SK-N-SH (cell line): Measurements from ENCODE around the gene MPV17. TPM values are rescaled to one million over a fixed set of nuclear protein-coding genes. Genes with fewer than 3 reads are reported as not detected.

Experiments used
- CTCF ChIA-PET: fragments of 300-600, 350-600 bp; formaldehyde crosslinking; extraction: SDS; loops from one replicate; lab custom pipeline; 2021; lab: Yijun Ruan, JAX
- POLR2A ChIA-PET: fragments of 350-600 bp; sonication (Branson Sonifier 250); formaldehyde crosslinking; extraction: SDS; loops from one replicate; lab custom pipeline; 2020; ENCODE audit warnings: antibody characterized with exemption, inconsistent platforms; lab: Yijun Ruan, JAX
- DNase-seq: peaks from one replicate; pipeline ENCODE4 v3.0.0; 2012
- H2AFZ ChIP-seq: fragments of 200-600 bp; sonication (generic); 2 replicates; pipeline ENCODE4 v1.8.1; 2016; ENCODE audit warnings: antibody characterized with exemption, mild to moderate bottlenecking, low read depth
- H3F3A ChIP-seq: fragments of 200-600 bp; sonication (generic); replicated peaks from 2 replicates; pipeline ENCODE3; 2016; ENCODE audit warnings: antibody characterized with exemption, mild to moderate bottlenecking; ENCODE audit not compliant: insufficient read depth
- H3K27ac ChIP-seq, 2 experiments: fragments of 200-500 bp in 1 of 2; fragments of 200-600 bp in 1 of 2; sonication (Bioruptor generic) in 1 of 2; sonication (generic), shearing (Covaris generic) in 1 of 2; 2 replicates each; pipeline versions ENCODE4 v1.5.1 to v1.6.1; 2014 to 2016; ENCODE audit warnings: low read depth in 2 of 2, inconsistent platforms in 1 of 2, low read length in 1 of 2, mild to moderate bottlenecking in 1 of 2, mixed read lengths in 1 of 2
- H3K27me3 ChIP-seq: fragments of 200-600 bp; sonication (generic), shearing (Covaris generic); 2 replicates; pipeline ENCODE4 v1.6.1; 2016; ENCODE audit warnings: mixed run types; ENCODE audit not compliant: insufficient read depth
- H3K36me3 ChIP-seq, 2 experiments: fragments of 200-500 bp in 1 of 2; fragments of 200-600 bp in 1 of 2; sonication (Bioruptor generic) in 1 of 2; sonication (generic) in 1 of 2; replicated peaks in 1 of 2; 2 replicates each; pipeline versions ENCODE3 to v1.5.1; 2014 to 2016; ENCODE audit warnings: low read length in 1 of 2, mild to moderate bottlenecking in 1 of 2; ENCODE audit not compliant: insufficient read depth in 2 of 2, control insufficient read depth in 1 of 2
- H3K4me1 ChIP-seq, 2 experiments: fragments of 200-500 bp in 1 of 2; fragments of 200-600 bp in 1 of 2; sonication (Bioruptor generic) in 1 of 2; sonication (generic), shearing (Covaris generic) in 1 of 2; 2 replicates each; pipeline versions ENCODE4 v1.5.1 to v1.6.1; 2014 to 2016; ENCODE audit warnings: low read depth in 1 of 2, low read length in 1 of 2, mixed run types in 1 of 2; ENCODE audit not compliant: insufficient read depth in 2 of 2, control insufficient read depth in 1 of 2
- H3K4me2 ChIP-seq: fragments of 200-600 bp; sonication (generic), shearing (Covaris generic); 2 replicates; pipeline ENCODE4 v1.6.1; 2017; ENCODE audit warnings: mixed run types
- H3K4me3 ChIP-seq, 2 experiments: fragments of 200-500 bp in 1 of 2; fragments of 200-600 bp in 1 of 2; sonication (Bioruptor generic) in 1 of 2; sonication (generic), shearing (Covaris generic) in 1 of 2; 2 replicates each; pipeline versions ENCODE4 v1.5.1 to v1.8.1; 2014 to 2016; ENCODE audit warnings: low read depth in 2 of 2, inconsistent platforms in 1 of 2, low read length in 1 of 2, mild to moderate bottlenecking in 1 of 2, mixed read lengths in 1 of 2, moderate library complexity in 1 of 2
- H3K79me2 ChIP-seq: fragments of 200-600 bp; sonication (generic); 2 replicates; pipeline ENCODE4 v1.8.1; 2017; ENCODE audit warnings: mild to moderate bottlenecking; ENCODE audit not compliant: insufficient read depth
- H3K9ac ChIP-seq: fragments of 200-600 bp; sonication (generic); 2 replicates; pipeline ENCODE4 v1.6.1; 2017; ENCODE audit warnings: mixed run types
- H3K9me2 ChIP-seq: fragments of 200-600 bp; sonication (generic); 2 replicates; pipeline ENCODE4 v1.6.1; 2017; ENCODE audit warnings: mixed run types
- H3K9me3 ChIP-seq: fragments of 200-600 bp; sonication (generic); 2 replicates; pipeline ENCODE4 v1.6.1; 2017; ENCODE audit warnings: mixed run types, mild to moderate bottlenecking, moderate library complexity
- H4K20me1 ChIP-seq: fragments of 200-600 bp; sonication (generic); 2 replicates; pipeline ENCODE4 v1.6.1; 2017; ENCODE audit warnings: mild to moderate bottlenecking, mixed run types; ENCODE audit not compliant: insufficient read depth
- CTCF ChIP-seq: fragments of 200-600 bp; sonication (generic); IDR thresholded peaks from 2 replicates; pipeline ENCODE4 v1.6.1; 2017; ENCODE audit warnings: antibody characterized with exemption, mild to moderate bottlenecking, moderate library complexity
- EZH2phosphoT487 ChIP-seq: fragments of 200-600 bp; sonication (generic); IDR thresholded peaks from 2 replicates; pipeline ENCODE4 v1.6.1; 2017; ENCODE audit warnings: low read depth, mixed run types, mild to moderate bottlenecking, antibody characterized with exemption, moderate library complexity, borderline replicate concordance
- MXI1 ChIP-seq: IDR thresholded peaks from 2 replicates; pipeline ENCODE4 v1.6.1; 2012; ENCODE audit warnings: mild to moderate bottlenecking, low read depth, low read length, improper control_type of control experiment
- PBX3 ChIP-seq: IDR thresholded peaks from 2 replicates; pipeline ENCODE4; 2012
- WGBS: methylation state at CpG from one replicate; pipeline ENCODE4 v1.1.6; 2017; ENCODE audit warnings: low lambda C conversion rate; 5-methylcytosine and 5-hydroxymethylcytosine counted together
- polyA plus RNA-seq, 3 experiments: library from polyadenylated mRNA; depleted of rRNA; stranded (reverse); fragments of >200 nt; gene quantifications; 2 replicates each; pipeline ENCODE4 v1.2.3, GENCODE V29; 2012
- TF ChIP-seq, protein P1 (sequence below): IDR thresholded peaks from 2 replicates; pipeline ENCODE4 v1.6.1; 2012; ENCODE audit warnings: mild to moderate bottlenecking, low read depth, low read length, moderate library complexity

MPV17 gene
- polyA plus RNA-seq, 1 of the 3 experiments (the other 2 are of a cell fraction), result 255 TPM

GRCh38 chr2:27263287-27264252 lies 59.3 kb downstream of the MPV17 start:
- Histone ChIP-seq H3K27me3 (peaks cover 73% of the 10 kb centered on the region), H3K4me1 (peaks cover 6 to 28% of the 10 kb centered on the region in 2 experiments; a peak in 1 of 4 replicates), H3K4me2 (peak overlapping the region; percentile 84), H3K36me3 (no peaks in the 10 kb centered on the region), H3K9me2 (no peaks in the 10 kb centered on the region), H3F3A (peaks cover 6% of the 10 kb centered on the region)
- DNase-seq, result peak; percentile 65
- TF ChIP-seq, protein P1, sequence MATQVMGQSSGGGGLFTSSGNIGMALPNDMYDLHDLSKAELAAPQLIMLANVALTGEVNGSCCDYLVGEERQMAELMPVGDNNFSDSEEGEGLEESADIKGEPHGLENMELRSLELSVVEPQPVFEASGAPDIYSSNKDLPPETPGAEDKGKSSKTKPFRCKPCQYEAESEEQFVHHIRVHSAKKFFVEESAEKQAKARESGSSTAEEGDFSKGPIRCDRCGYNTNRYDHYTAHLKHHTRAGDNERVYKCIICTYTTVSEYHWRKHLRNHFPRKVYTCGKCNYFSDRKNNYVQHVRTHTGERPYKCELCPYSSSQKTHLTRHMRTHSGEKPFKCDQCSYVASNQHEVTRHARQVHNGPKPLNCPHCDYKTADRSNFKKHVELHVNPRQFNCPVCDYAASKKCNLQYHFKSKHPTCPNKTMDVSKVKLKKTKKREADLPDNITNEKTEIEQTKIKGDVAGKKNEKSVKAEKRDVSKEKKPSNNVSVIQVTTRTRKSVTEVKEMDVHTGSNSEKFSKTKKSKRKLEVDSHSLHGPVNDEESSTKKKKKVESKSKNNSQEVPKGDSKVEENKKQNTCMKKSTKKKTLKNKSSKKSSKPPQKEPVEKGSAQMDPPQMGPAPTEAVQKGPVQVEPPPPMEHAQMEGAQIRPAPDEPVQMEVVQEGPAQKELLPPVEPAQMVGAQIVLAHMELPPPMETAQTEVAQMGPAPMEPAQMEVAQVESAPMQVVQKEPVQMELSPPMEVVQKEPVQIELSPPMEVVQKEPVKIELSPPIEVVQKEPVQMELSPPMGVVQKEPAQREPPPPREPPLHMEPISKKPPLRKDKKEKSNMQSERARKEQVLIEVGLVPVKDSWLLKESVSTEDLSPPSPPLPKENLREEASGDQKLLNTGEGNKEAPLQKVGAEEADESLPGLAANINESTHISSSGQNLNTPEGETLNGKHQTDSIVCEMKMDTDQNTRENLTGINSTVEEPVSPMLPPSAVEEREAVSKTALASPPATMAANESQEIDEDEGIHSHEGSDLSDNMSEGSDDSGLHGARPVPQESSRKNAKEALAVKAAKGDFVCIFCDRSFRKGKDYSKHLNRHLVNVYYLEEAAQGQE, result no peak
- TF ChIP-seq MXI1 (no peak), CTCF (no peak), PBX3 (no peak), EZH2phosphoT487 (peak; percentile 88; the same call in 1 of the 2 replicates)
- TF ChIP-seq, all 33 proteins: peak for 1
- Histone ChIP-seq H3K9me3 (no peaks in the 10 kb centered on the region), H3K79me2 (no peaks in the 10 kb centered on the region), H2AFZ (peak overlapping the region; percentile 85; the same call in 1 of the 2 replicates), H3K4me3 (peak overlapping the region; percentile 49 to 65), H3K9ac (no peak overlapping the region), H3K27ac (no peak overlapping the region), H4K20me1 (no peaks in the 10 kb centered on the region)
- CTCF ChIA-PET, result interaction anchor here (1.0 to 14.1 kb wide), 20 partner anchors 9 to 212 kb away, joined by 3 to 392 read pairs (median 6); partner anchors contain the start of genes ABHD1, KHK and TRIM54
- POLR2A ChIA-PET, result interaction anchor here (0.6 to 1.2 kb wide), 2 partner anchors 8 to 191 kb away, joined by 3 to 4 read pairs; no protein-coding TSS in a partner anchor
- 6% methylated on average over 41 of the region's 46 CpGs for WGBS
